GM12878 (cell line): ENCODE measurements around the gene GOLGA8A. TPM values are rescaled to one million over a fixed set of nuclear protein-coding genes. Genes with fewer than 3 reads are reported as not detected.

Experiments used
- ATAC-seq: fragments of 200-7000 bp; cut with Tn5 transposase; 3 replicates; pipeline ENCODE4 v1.9.1; 2020; ENCODE audit warnings: mild to moderate bottlenecking, moderate library complexity
- BruUV-seq: library from RNA; stranded (reverse); fragments of 400-500 nt; replicated peaks from 2 replicates; lab custom pipeline; 2021; lab: Mats Ljungman, UMichigan
- CTCF ChIA-PET: fragments of 300-600 bp; sonication (Branson Sonifier 250); formaldehyde crosslinking; extraction: SDS; loops from one replicate; lab custom pipeline; 2021; ENCODE audit warnings: inconsistent platforms; lab: Yijun Ruan, JAX
- POLR2A ChIA-PET: fragments of 350-600 bp; formaldehyde crosslinking; extraction: SDS; loops from one replicate; lab custom pipeline; 2021; ENCODE audit warnings: inconsistent platforms; lab: Charles Lee
- RAD21 ChIA-PET: fragments of 300-600 bp; sonication (Branson Sonifier 250); formaldehyde crosslinking; loops from one replicate; lab custom pipeline; 2023; ENCODE audit warnings: antibody characterized with exemption; ENCODE audit not compliant: unreplicated experiment; lab: Charles Lee
- SMC1A ChIA-PET: fragments of 300-600 bp; sonication (Branson Sonifier 250); formaldehyde crosslinking; loops from one replicate; lab custom pipeline; 2023; ENCODE audit not compliant: unreplicated experiment, uncharacterized antibody; lab: Charles Lee
- DNase-seq: peaks from one replicate; pipeline ENCODE4 v3.0.0-alpha.2; 2011; ENCODE audit warnings: low read depth, low spot score
- FAIRE-seq: peaks from 3 replicates; lab custom pipeline; 2011; peaks lifted over from hg19 to GRCh38; lab: Jason Lieb, UNC
- H2AFZ ChIP-seq: 2 replicates; pipeline ENCODE4 v1.6.0; 2011; ENCODE audit warnings: low read depth, low read length, control low read depth; ENCODE audit not compliant: control insufficient read depth
- H3K27ac ChIP-seq: 2 replicates; pipeline ENCODE4 v1.5.1; 2011; ENCODE audit warnings: control low read depth; ENCODE audit not compliant: control insufficient read depth, insufficient read depth
- H3K27me3 ChIP-seq, 2 experiments: replicated peaks in 1 of 2; 2 replicates each; pipeline versions ENCODE4 v1.6.0 to v1.6.1; 2011; ENCODE audit warnings: low read length in 1 of 2; ENCODE audit not compliant: control insufficient read depth in 2 of 2, insufficient read depth in 2 of 2
- H3K36me3 ChIP-seq, 2 experiments: 2 replicates each; pipeline ENCODE4 v1.5.1; 2011; ENCODE audit warnings: low read length in 1 of 2; ENCODE audit not compliant: control insufficient read depth in 2 of 2, insufficient read depth in 2 of 2
- H3K4me1 ChIP-seq: 2 replicates; pipeline ENCODE4 v1.6.1; 2011; ENCODE audit warnings: mild to moderate bottlenecking, low read length, moderate library complexity, mixed read lengths; ENCODE audit not compliant: control insufficient read depth, insufficient read depth
- H3K4me2 ChIP-seq: 2 replicates; pipeline ENCODE4 v1.6.0; 2011; ENCODE audit warnings: control low read depth; ENCODE audit not compliant: control insufficient read depth, insufficient read depth
- H3K4me3 ChIP-seq: fragments of 200-600 bp; sonication (generic); 2 replicates; pipeline ENCODE4 v1.5.1; 2016
- H3K79me2 ChIP-seq: 2 replicates; pipeline ENCODE4 v1.6.0; 2011; ENCODE audit warnings: low read length; ENCODE audit not compliant: control insufficient read depth, insufficient read depth
- H3K9ac ChIP-seq: 2 replicates; pipeline ENCODE4 v1.8.0; 2011; ENCODE audit warnings: low read length, control low read depth, mixed read lengths; ENCODE audit not compliant: control insufficient read depth, insufficient read depth
- H3K9me3 ChIP-seq: replicated peaks from 3 replicates; pipeline ENCODE4 v1.5.1; 2011; ENCODE audit warnings: mild to moderate bottlenecking, low read length; ENCODE audit not compliant: control insufficient read depth, insufficient read depth
- H4K20me1 ChIP-seq: 2 replicates; pipeline ENCODE4 v1.6.0; 2011; ENCODE audit not compliant: control insufficient read depth, insufficient read depth
- BRCA1 ChIP-seq: IDR thresholded peaks from 2 replicates; pipeline ENCODE4 v1.6.1; 2011; ENCODE audit warnings: low read depth, low read length, improper control_type of control experiment
- HDGF ChIP-seq: fragments of 450-650 bp; IDR thresholded peaks from 2 replicates; pipeline ENCODE4 v1.6.1; 2016; ENCODE audit warnings: antibody characterized with exemption
- MXI1 ChIP-seq: fragments of 150-350 bp; IDR thresholded peaks from 2 replicates; pipeline ENCODE4 v1.6.1; 2011; ENCODE audit warnings: low read depth, mild to moderate bottlenecking, inconsistent platforms, low read length, improper control_type of control experiment
- STAT3 ChIP-seq: IDR thresholded peaks from 2 replicates; pipeline ENCODE4 v1.6.1; 2011; ENCODE audit warnings: low read depth, low read length, improper control_type of control experiment
- WGBS: methylation state at CpG from one replicate; pipeline ENCODE4 v1.1.6; 2016; ENCODE audit warnings: low lambda C conversion rate; ENCODE audit not compliant: insufficient replicate concordance, insufficient coverage; ENCODE audit errors: missing lambda C conversion rate; 5-methylcytosine and 5-hydroxymethylcytosine counted together
- in situ Hi-C: fragments of 300-500 bp; cut with MboI; formaldehyde crosslinking; loops from 9 replicates; pipeline ENCODE4 v1.14.3; 2018; ENCODE audit warnings: mixed read lengths
- intact Hi-C: fragments of 100-400 bp; cut with micrococcal nuclease; formaldehyde crosslinking; loops from one replicate; pipeline ENCODE4 v1.14.2; 2022; ENCODE audit not compliant: unreplicated experiment
- polyA plus RNA-seq, 11 experiments: library from polyadenylated mRNA; depleted of rRNA in 4 of 11; unstranded in 6 of 11; stranded (reverse) in 5 of 11; fragments of >200 nt; fragmentation: Nextera tagmentation in 4 of 11; fragmentation: Illumina TruSeq in 1 of 11; extraction: Ambion mirVana in 4 of 11; extraction: Trizol in 1 of 11; gene quantifications; 1 replicate in 1 of 11; 2 replicates in 10 of 11; pipeline versions ENCODE4 v1.2.1 to v1.2.3, GENCODE V29; 2011 to 2016; ENCODE audit warnings: inconsistent platforms in 2 of 11, missing spikeins in 2 of 11, low read depth in 1 of 11
- total RNA-seq, 4 experiments: library from RNA; depleted of rRNA in 3 of 4; stranded (reverse); fragments of >200 nt in 3 of 4; fragmentation: Illumina TruSeq in 1 of 4; extraction: Trizol in 1 of 4; gene quantifications; 2 replicates each; pipeline versions ENCODE4 v1.2.1 to v1.2.3, GENCODE V29; 2013 to 2021
- TF ChIP-seq, protein P1 (sequence below): fragments of 450-650 bp; IDR thresholded peaks from 2 replicates; pipeline ENCODE4 v1.6.1; 2017; ENCODE audit warnings: antibody characterized with exemption, mild to moderate bottlenecking, moderate library complexity
- TF ChIP-seq, protein P2 (sequence below): IDR thresholded peaks from 2 replicates; pipeline ENCODE4 v1.6.1; 2011; ENCODE audit warnings: borderline replicate concordance, low read depth, mild to moderate bottlenecking, moderate library complexity, mixed read lengths, low read length; ENCODE audit not compliant: insufficient read depth; ENCODE audit errors: extremely low read length
- TF ChIP-seq, protein P3 (sequence below): IDR thresholded peaks from 2 replicates; pipeline ENCODE4 v1.6.1; 2012; ENCODE audit warnings: low read depth, low read length, improper control_type of control experiment

The GOLGA8A gene
- total and polyA plus RNA-seq, 10 of the 15 experiments (the other 5 are each of a cell fraction or from before 2014, with no cell fraction given), result 14.5 to 132 (median 48.1) TPM

DNA sequence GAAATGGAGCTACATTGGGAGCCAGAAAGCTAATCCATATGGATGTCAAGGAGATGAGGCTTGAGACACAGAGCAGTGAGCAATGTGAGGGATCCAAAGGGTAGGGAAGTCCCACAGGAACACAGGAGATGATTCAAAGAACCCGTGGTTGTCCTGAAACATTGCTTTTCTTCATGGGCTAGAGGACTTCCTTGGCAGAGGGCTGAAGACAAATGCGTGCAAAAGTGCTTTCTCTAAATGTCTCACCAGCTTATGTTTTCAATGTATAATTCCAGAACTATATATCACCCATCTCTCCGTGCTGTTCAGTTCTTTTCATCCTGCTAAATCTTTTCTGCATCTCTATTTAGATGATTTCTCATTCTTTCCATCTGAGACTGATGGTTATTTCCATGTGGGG lies 46.0 kb upstream of the GOLGA8A start:
- TF ChIP-seq, protein P1, sequence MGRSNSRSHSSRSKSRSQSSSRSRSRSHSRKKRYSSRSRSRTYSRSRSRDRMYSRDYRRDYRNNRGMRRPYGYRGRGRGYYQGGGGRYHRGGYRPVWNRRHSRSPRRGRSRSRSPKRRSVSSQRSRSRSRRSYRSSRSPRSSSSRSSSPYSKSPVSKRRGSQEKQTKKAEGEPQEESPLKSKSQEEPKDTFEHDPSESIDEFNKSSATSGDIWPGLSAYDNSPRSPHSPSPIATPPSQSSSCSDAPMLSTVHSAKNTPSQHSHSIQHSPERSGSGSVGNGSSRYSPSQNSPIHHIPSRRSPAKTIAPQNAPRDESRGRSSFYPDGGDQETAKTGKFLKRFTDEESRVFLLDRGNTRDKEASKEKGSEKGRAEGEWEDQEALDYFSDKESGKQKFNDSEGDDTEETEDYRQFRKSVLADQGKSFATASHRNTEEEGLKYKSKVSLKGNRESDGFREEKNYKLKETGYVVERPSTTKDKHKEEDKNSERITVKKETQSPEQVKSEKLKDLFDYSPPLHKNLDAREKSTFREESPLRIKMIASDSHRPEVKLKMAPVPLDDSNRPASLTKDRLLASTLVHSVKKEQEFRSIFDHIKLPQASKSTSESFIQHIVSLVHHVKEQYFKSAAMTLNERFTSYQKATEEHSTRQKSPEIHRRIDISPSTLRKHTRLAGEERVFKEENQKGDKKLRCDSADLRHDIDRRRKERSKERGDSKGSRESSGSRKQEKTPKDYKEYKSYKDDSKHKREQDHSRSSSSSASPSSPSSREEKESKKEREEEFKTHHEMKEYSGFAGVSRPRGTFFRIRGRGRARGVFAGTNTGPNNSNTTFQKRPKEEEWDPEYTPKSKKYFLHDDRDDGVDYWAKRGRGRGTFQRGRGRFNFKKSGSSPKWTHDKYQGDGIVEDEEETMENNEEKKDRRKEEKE, result no peak
- TF ChIP-seq, protein P2, sequence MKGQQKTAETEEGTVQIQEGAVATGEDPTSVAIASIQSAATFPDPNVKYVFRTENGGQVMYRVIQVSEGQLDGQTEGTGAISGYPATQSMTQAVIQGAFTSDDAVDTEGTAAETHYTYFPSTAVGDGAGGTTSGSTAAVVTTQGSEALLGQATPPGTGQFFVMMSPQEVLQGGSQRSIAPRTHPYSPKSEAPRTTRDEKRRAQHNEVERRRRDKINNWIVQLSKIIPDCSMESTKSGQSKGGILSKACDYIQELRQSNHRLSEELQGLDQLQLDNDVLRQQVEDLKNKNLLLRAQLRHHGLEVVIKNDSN, result no peak
- TF ChIP-seq MXI1 (no peak), STAT3 (no peak), BRCA1 (no peak), HDGF (no peak)
- TF ChIP-seq, protein P3, sequence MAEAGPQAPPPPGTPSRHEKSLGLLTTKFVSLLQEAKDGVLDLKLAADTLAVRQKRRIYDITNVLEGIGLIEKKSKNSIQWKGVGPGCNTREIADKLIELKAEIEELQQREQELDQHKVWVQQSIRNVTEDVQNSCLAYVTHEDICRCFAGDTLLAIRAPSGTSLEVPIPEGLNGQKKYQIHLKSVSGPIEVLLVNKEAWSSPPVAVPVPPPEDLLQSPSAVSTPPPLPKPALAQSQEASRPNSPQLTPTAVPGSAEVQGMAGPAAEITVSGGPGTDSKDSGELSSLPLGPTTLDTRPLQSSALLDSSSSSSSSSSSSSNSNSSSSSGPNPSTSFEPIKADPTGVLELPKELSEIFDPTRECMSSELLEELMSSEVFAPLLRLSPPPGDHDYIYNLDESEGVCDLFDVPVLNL, result no peak
- Histone ChIP-seq H3K9me3 (no peaks in the 10 kb centered on the region), H3K4me2 (no peak overlapping the region), H3K4me3 (no peak overlapping the region), H2AFZ (no peak overlapping the region), H3K27ac (no peak overlapping the region), H3K9ac (no peak overlapping the region), H3K36me3 (no peaks in the 10 kb centered on the region), H3K79me2 (no peaks in the 10 kb centered on the region), H3K4me1 (no peaks in the 10 kb centered on the region), H3K27me3 (no peaks in the 10 kb centered on the region; a peak in 2 of 4 replicates), H4K20me1 (no peaks in the 10 kb centered on the region)
- no peak for ATAC-seq
- WGBS, result 1% methylated on average over 3 of the region's 3 CpGs
- ChIA-PET SMC1A (no interaction called here), POLR2A (no interaction called here), CTCF (no interaction called here), RAD21 (no interaction called here)
- BruUV-seq, result no TSS peak
- no peak for DNase-seq
- in situ Hi-C loops (no loop called here), intact Hi-C loops (no loop called here)
- no peak for FAIRE-seq
